IPS-NIHi11 (cell line): ENCODE measurements around the gene MAN2A2.
A peak's percentile ranks its signal among the peaks of the same experiment; 100 is the strongest.
"Not testable (repeated sequence)": the region's sequence is repeated elsewhere in the genome, so short reads cannot be mapped to it uniquely, and the experiment has no call there.

ENCODE experiments used
- DNase-seq: peaks from one replicate; pipeline ENCODE4 v3.0.0; 2012; ENCODE audit warnings: mixed read lengths, low spot score

MAN2A2 gene

DNA sequence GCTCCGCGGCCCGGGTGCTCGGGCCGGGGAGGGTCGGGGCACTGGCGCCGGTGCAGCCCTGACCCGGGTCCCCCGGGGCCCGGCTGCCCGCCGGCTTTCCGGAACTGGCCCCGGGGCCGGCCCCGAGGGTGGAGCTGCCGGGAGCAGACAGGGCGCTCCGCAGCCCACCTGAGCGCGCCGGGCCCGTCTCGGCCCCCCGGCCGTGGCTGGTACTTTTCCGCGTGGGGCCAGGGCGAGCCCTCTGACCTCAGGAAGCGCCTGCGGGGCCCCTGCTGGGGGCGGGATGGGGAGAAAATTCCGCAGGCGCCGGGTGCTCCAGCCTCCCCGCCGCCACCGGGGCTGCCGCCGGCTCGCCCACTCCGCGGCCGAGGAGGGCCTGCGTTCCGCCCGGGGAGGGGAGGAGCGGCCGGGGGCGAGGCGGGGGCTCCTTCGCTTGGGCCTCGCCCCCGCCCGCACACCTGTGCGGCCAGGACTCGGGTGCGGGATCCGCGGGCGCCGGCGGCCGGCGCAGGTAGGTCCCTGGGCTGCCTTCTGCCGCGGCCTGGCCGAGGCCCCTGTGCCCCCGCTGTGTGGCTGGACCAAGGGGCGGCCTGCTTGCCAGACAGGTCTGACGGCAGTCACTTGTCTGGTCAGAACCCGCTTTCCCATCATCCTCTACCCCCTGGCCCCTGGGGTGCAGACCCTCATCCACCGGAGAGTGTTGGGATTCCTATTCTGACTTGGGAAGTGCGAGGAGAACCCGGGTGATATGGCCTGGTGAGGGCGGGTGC is 31.2 kb upstream of the MAN2A2 start:
- peak; percentile 73 for DNase-seq

DNA sequence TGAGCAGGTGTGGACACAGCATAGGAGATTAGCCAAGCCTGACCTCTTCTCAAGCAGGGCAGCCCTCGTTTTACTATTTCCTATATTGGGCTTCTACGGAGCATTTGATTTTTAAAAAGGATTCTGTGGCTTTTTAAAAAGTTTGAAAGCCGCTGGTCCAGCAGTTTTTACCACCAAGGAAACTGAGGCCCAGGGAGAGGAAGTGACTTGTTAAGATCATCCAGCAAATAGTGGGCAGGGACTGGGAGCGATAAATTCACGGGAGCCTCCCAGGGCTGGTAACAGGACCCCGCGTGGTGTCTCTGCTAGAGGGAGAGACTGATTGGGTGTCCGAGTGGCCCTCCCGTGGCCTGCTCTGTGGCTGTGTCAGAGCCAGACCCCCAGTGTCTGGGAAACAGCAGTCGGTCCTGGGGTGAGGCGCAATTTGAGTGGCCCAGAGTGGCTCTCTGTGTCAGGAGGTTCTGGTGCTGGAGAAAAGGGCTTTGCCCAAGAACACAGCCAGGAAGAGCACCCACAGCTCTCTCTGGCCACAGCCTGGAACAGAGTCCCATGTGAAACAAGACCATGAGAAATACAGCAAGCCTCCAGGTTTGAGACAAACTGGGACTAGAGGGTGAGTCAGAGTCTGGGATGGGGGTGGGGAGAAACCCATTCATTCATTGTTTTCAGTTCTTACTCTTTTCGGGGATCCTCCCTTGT is 30.5 kb upstream of the MAN2A2 start:
- DNase-seq: no peak

- no peak for DNase-seq
These were observed 29.6 kb upstream of the MAN2A2 start for GRCh38 chr15:90873488-90873997.

DNA sequence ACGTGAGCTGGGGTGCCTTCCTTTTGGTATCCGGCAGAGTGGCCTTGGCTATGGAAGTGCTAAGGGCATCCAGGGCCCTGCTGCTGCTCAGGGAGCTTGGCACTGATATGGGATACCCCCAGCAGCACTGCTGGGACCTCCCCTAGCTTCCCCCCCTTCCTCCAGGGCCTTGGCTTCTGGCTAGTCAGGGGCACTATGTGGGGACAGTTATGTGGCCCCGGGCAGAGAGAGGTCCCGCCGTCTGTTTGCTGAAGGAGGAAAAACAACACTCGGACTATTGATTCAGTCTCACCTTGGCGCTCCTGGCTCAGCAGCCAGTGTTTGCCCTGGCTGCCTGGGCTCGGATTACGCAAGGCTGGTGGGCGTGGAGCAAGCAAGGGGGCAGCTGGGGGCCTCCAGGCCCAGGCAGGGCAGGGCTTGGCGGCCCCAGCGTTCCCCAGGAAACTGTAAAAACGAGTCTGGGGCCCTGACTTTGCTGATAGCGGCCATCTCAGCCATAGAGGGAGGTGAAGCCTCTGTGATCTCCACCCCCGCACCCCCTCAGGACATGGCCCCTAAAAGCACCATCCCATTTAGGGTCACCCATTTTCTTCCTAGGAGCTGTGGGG is 29.0 kb upstream of the MAN2A2 start:
- peak; percentile 55 for DNase-seq

- DNase-seq: not testable (repeated sequence)
These were observed 28.1 kb upstream of the MAN2A2 start for GRCh38 chr15:90874986-90875385.

DNA sequence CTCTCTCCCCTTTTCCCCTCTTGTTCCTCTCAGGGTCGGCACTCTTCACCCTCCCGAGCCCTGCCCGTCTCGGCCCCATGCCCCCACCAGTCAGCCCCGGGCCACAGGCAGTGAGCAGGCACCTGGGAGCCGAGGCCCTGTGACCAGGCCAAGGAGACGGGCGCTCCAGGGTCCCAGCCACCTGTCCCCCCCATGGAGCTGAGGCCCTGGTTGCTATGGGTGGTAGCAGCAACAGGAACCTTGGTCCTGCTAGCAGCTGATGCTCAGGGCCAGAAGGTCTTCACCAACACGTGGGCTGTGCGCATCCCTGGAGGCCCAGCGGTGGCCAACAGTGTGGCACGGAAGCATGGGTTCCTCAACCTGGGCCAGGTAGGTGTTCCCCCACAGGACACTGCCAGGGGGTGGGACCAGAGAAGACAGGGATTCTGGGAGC is 27.5 kb upstream of the MAN2A2 start:
- no peak for DNase-seq

DNA sequence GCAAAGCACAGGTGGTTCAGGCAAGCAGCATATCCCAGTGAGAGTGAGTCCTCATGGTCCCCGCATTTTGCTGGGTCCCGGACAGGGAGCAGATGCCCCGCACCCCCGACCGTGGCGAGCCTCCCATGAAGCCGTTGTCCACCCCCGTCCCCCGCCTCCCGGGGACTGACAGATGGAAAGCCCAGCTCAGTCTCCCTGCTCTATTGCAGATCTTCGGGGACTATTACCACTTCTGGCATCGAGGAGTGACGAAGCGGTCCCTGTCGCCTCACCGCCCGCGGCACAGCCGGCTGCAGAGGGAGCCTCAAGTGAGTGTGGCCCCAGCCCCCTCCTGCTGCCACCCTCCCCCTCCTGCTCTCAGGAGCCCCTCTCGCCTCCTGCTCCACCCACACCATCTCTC is 27.1 kb upstream of the MAN2A2 start:
- no peak for DNase-seq

DNA sequence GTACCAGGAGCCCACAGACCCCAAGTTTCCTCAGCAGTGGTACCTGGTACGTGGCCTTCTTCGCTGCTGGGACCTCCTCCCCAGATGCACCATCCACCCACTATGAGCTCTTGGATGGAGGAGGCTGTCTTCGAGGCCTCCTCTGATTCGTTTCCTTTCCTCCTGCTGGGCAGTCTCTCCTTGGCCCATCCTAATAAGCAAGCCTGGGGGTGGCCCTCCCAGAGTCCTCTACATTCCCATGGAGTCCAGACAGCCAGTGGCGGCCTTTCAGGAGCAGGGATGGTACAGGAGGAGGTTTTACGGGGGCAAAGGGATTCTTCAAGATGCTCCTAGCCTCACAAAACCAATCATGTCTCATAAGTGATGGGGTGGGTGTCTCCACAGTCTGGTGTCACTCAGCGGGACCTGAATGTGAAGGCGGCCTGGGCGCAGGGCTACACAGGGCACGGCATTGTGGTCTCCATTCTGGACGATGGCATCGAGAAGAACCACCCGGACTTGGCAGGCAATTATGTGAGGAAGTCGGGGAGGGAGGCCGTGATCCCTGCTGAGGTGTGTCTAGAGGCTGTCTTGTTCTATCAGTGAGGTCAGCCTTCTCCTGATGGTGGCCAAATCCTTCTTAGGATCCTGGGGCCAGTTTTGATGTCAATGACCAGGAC is 26.5 kb upstream of the MAN2A2 start:
- no peak for DNase-seq

DNA sequence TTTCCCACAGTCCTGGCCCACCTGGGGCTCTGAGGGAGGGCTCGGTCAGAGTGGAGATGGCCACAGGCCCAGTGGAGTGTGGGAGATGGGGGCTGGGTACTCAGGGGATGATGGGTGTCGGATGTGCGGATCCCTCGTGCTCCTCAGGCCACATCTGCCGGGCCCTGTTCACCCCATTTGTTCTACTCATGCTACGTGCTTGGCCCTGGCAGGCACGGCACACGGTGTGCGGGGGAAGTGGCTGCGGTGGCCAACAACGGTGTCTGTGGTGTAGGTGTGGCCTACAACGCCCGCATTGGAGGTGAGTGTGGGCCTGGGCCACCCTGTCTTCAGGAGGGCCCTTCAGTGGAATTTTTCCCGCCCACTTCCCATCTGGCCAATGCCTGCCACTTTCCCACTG is 25.8 kb upstream of the MAN2A2 start:
- DNase-seq: no peak

DNA sequence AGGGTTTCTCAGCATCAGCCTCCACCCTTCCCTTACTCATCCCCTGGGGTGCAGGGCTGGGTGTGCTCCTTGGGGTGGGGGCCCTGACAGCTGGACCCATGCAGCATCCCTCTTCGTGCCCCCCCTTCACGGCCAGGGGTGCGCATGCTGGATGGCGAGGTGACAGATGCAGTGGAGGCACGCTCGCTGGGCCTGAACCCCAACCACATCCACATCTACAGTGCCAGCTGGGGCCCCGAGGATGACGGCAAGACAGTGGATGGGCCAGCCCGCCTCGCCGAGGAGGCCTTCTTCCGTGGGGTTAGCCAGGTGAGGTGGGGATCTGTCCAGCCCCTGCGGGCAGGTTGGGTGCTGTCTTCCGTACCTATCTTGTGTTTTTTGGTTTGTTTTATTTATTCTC is 25.1 kb upstream of the MAN2A2 start:
- no peak for DNase-seq

- DNase-seq: no peak
These were observed 24.4 kb upstream of the MAN2A2 start for GRCh38 chr15:90878660-90879059.

GRCh38 chr15:90879730-90880366 is 23.3 kb upstream of the MAN2A2 start:
- DNase-seq: no peak

DNA sequence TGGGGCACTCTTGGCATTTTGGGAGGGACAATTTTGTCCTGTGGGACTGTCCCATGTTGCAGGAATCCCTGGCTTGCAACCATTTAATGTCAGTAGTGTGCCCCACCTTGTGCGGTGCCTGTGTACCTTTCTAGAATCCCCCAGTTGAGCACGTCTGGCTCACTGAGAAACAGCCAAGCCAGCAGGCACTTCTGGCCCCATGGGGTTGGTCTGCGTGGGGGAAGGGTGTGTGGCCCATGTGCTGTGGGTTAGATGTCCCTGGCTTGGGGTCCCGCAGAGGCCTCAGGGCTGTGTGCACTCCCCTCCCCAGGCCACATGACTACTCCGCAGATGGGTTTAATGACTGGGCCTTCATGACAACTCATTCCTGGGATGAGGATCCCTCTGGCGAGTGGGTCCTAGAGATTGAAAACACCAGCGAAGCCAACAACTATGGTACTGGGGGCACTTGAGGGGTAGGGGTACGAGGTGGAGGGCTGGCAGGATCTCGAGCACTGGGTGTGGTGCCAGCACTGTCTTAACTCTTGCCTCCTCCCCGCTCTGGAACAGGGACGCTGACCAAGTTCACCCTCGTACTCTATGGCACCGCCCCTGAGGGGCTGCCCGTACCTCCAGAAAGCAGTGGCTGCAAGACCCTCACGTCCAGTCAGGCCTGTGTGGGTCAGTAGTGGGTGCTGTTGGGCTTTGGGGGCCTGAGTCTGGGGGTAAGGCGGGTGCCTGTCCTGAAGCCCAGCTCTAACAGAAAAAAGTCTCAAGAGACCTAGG is 22.5 kb upstream of the MAN2A2 start:
- DNase-seq: no peak

DNA sequence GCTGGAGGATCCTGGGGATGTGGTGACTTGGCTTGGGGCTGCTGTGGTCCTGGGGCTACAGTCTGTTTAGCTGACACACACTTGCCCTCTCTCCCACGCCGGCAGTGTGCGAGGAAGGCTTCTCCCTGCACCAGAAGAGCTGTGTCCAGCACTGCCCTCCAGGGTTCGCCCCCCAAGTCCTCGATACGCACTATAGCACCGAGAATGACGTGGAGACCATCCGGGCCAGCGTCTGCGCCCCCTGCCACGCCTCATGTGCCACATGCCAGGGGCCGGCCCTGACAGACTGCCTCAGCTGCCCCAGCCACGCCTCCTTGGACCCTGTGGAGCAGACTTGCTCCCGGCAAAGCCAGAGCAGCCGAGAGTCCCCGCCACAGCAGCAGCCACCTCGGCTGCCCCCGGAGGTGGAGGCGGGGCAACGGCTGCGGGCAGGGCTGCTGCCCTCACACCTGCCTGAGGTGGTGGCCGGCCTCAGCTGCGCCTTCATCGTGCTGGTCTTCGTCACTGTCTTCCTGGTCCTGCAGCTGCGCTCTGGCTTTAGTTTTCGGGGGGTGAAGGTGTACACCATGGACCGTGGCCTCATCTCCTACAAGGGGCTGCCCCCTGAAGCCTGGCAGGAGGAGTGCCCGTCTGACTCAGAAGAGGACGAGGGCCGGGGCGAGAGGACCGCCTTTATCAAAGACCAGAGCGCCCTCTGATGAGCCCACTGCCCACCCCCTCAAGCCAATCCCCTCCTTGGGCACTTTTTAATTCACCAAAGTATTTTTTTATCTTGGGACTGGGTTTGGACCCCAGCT is 21.7 kb upstream of the MAN2A2 start:
- no peak for DNase-seq

DNA sequence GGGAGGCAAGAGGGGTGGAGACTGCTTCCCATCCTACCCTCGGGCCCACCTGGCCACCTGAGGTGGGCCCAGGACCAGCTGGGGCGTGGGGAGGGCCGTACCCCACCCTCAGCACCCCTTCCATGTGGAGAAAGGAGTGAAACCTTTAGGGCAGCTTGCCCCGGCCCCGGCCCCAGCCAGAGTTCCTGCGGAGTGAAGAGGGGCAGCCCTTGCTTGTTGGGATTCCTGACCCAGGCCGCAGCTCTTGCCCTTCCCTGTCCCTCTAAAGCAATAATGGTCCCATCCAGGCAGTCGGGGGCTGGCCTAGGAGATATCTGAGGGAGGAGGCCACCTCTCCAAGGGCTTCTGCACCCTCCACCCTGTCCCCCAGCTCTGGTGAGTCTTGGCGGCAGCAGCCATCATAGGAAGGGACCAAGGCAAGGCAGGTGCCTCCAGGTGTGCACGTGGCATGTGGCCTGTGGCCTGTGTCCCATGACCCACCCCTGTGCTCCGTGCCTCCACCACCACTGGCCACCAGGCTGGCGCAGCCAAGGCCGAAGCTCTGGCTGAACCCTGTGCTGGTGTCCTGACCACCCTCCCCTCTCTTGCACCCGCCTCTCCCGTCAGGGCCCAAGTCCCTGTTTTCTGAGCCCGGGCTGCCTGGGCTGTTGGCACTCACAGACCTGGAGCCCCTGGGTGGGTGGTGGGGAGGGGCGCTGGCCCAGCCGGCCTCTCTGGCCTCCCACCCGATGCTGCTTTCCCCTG is 21.0 kb upstream of the MAN2A2 start:
- DNase-seq: no peak

GRCh38 chr15:90882781-90883525 is 20.1 kb upstream of the MAN2A2 start:
- DNase-seq: no peak

DNA sequence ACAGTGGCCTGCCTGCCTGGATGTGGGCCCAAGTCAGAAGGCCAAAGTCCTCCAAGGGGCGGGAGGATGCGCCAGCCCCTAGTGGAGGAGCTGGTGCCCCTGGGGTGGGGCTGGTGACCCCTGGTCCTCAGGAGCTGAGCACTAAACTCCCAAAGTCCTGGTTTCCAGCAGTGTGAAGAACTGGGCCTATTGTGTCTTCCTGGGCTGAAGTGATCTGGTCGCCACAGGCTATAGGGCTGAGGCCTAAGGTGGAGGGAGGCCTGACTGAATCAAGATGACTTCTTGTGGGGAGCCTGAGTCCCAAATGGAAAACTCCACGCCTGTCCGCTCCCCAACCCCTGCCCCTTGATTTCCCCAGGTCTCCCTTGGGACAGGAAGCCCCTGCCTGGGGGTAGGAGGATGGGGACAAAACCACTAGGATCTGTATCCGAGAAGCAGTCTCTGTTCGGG is 19.6 kb upstream of the MAN2A2 start:
- no peak for DNase-seq

GRCh38 chr15:90883976-90884718 is 19.0 kb upstream of the MAN2A2 start, which contains the start of gene FES:
Gene FES, plus strand, starts transcription at chr15:90884504. Its CDS starts 542 bp downstream, at chr15:90885046.
- DNase-seq: peak; percentile 81
